ENCODE data around the gene RCOR1. TPM values are rescaled to one million over a fixed set of nuclear protein-coding genes. Genes with fewer than 3 reads are reported as not detected.

RCOR1 gene
- total and polyA plus RNA-seq, 2 of the 4 experiments (the other 2 are of a cell fraction): 9.0 to 11.2 TPM

DNA sequence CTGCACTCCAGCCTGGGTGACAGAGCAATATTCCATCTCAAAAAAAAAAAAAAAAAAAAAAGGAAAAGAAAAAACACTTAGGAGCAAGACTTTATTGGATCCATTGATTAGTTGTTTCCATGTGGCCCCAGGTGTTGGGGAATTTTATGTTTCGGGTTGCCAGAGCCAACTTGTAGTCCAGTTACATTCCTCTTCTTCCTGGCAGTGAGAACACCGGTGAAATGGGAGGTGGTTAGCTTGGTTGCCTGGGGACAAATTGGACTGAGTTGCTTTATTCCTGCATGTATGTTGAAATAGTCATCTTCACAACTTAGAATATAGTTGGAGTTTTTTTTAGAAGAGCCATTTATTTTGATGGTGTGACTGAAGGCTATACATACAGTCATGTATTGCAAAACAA, 12.6 kb downstream of the RCOR1 start:
- dilution Hi-C loops (cut with HindIII; ENCODE audit: low sequenced_read_pairs, unreplicated experiment): no loop called here
- no peak overlapping the region for H4K91ac ChIP-seq (ENCODE audit: insufficient read depth, low read depth, low read length)
- H3K4ac ChIP-seq (ENCODE audit: low read depth, low read length): no peak overlapping the region
- no peak overlapping the region for H2BK20ac ChIP-seq (ENCODE audit: low read depth, low read length)
- H3K4me1 ChIP-seq (ENCODE audit: control insufficient read depth, insufficient read depth, low read length): peaks cover 8% of the 10 kb centered on the region
- no peak overlapping the region for H3K9ac ChIP-seq (ENCODE audit: low read depth, low read length)
- H3K23ac ChIP-seq (ENCODE audit: low read depth, low read length): no peak overlapping the region
- no peak overlapping the region for H2AK5ac ChIP-seq (ENCODE audit: low read depth, low read length)
- no peaks in the 10 kb centered on the region for H3K36me3 ChIP-seq (ENCODE audit: control insufficient read depth, insufficient read depth, low read length)
- peaks cover 13% of the 10 kb centered on the region for H3K9me1 ChIP-seq (ENCODE audit: insufficient read depth, low read length)
- no peak overlapping the region for H4K8ac ChIP-seq (ENCODE audit: low read depth in 2 of 2, low read length in 2 of 2)
- H3K4me2 ChIP-seq (ENCODE audit: low read depth, low read length): no peak overlapping the region
- no TSS peak for BruUV-seq (replicated peaks)
- no peak overlapping the region for H2AFZ ChIP-seq (replicated peaks; ENCODE audit: low read length, poor library complexity)
- no peak overlapping the region for H2BK5ac ChIP-seq (ENCODE audit: low read depth, low read length, poor library complexity, severe bottlenecking)
- H3K27me3 ChIP-seq (ENCODE audit: control insufficient read depth, insufficient read depth, low read length): no peaks in the 10 kb centered on the region
- intact Hi-C loops (cut with micrococcal nuclease): no loop called here
- H3K56ac ChIP-seq (ENCODE audit: extremely low read depth, insufficient read depth, low read length): no peak overlapping the region
- peaks cover 29 to 82% of the 10 kb centered on the region in 2 experiments for H3K79me1 ChIP-seq (ENCODE audit: low read depth in 1 of 2, low read length in 2 of 2)
- no peak overlapping the region for H4K5ac ChIP-seq (ENCODE audit: low read depth, low read length)
- H2AK9ac ChIP-seq (replicated peaks; ENCODE audit: low read depth, low read length, poor library complexity): no peak overlapping the region
- ATAC-seq (ENCODE audit: low read depth): no peak
- no peak overlapping the region for H2BK120ac ChIP-seq (ENCODE audit: low read depth, low read length)
- no peak for TF ChIP-seq RAD21 (IDR thresholded peaks at IDR 0.05; ENCODE audit: low read length)
- TF ChIP-seq CEBPB (IDR thresholded peaks at IDR 0.05; ENCODE audit: low read depth, low read length): peak; percentile 44
- no peak overlapping the region for H2BK15ac ChIP-seq (ENCODE audit: low read depth, low read length)
- DNase-seq: no peak
- H3K18ac ChIP-seq (ENCODE audit: low read depth, low read length): no peak overlapping the region
- POLR2A ChIA-PET (ENCODE audit: unreplicated experiment): no interaction called here
- H4K20me1 ChIP-seq (ENCODE audit: insufficient read depth, low read length): peaks cover 72% of the 10 kb centered on the region
- WGBS, 2 experiments (ENCODE audit: extremely low coverage in 2 of 2, insufficient read length in 1 of 2): no CpG with 5 or more reads among the region's 2 CpGs
- H3K9me3 ChIP-seq (ENCODE audit: control insufficient read depth, insufficient read depth, low read length): no peaks in the 10 kb centered on the region
- H3K4me3 ChIP-seq (ENCODE audit: insufficient read depth, low read depth, low read length): no peak overlapping the region
- CTCF ChIA-PET: no interaction called here
- in situ Hi-C loops (cut with MboI; ENCODE audit: low sequenced_read_pairs): no loop called here
- no peak overlapping the region; the same call in 1 of the 2 replicates for H3K14ac ChIP-seq (replicated peaks; ENCODE audit: low read depth, low read length)
- H3K27ac ChIP-seq (ENCODE audit: insufficient read depth, low read length): no peak overlapping the region
